Activated CD8-positive, alpha-beta memory T cell treated with anti-CD3 and anti-CD28 coated beads, Interleukin-2, amount 50 U/mL, for 4 hours (primary cell): ENCODE measurements around the gene DNAH17.

Experiments used
- DNase-seq: peaks from one replicate; pipeline ENCODE4 v3.0.0-alpha.2; 2020

Gene DNAH17

DNA sequence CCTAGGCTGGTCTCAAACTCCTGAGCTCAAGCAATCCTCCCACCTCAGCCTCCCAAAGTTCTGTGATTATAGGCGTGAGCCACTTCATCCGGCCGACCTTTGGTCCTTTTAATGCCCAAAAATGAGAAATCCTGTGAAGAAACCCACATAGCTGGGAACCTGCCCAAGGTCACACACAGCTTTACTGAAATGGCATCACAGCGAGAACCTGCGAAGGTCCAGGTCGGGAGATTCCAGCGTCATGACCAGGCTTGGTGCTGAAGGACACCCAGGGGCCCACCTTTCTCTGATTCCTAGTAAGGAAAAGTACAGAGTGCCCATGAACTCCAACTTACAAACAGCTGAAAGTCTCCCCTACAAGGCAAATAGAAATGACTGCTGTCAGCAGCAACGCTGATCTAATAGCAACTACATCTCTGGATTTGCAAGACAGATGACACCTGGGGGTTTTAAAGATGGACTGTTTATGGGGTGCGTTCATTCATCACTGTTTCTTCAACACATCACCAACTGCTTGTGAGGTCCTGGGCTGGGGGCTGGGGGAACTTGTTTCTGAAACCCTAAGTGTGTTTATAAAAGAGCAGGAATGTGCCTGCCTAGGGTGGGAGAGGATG, 24.5 kb upstream of the DNAH17 start:
- DNase-seq = no peak

DNA sequence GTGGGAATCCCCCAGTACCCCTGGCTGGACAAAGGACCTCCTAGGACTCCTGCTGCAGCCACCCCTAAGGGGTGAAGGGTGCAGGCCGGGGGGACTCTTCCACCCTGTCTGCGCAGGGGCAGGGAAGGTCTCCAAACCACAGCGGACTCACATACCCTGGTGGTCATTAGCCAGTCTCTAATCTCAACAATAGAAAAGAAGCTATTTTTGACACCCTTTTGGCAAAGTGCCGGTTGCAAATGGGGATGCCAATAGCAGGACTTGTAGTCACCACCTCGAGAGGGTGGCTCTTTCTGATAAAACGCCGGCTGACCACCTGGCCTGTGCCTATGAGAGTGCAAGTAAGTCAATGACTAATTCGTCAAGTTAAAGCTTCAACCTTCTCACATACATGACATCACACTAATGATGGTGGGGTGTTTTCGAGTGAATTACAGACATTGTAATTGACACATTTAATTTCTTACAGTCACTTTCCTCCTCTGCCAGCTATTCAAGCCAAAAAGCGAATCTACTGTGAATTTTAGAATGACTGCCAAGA, 23.1 kb upstream of the DNAH17 start:
- DNase-seq = no peak

DNA sequence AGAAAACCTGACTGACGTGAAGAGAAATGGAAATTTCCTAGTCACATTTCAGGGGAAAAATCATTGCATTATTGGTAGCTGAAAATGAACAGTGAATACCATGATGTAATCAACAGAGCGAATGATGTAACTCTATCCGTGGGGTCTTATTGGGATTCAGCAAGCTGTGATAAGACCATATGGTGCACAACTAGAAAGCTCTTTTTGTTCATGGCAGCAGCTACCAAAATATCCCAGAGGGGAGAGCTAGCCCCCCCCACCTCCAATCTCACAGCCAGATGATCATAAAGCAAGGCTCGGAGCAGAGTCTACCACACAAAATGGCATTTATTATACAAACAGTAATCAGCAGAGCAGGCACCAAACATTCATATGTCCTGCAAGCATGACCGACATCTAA, 22.2 kb upstream of the DNAH17 start:
- DNase-seq = no peak

DNA sequence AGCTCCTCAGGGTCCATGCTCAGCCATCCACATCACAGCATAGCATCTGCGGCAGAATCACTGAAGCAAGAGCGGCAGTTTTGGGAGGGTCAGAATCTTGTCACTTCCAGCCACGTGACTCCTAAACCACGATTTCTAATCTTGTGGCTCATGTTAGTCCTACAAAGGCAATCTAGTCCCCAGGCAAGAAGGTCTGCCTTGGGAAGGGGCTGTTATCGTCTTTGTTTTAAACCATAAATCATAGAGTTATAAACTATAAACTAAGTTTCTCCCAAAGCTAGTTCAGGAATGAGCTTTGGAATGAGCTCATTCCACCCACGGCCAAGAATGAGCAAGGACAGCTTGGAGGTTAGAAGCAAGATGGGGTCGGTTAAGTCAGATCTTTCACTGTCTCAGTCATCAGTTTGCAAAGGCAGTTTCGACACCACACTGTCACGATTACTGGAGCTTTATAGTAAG, 20.8 kb upstream of the DNAH17 start:
- DNase-seq = no peak

DNA sequence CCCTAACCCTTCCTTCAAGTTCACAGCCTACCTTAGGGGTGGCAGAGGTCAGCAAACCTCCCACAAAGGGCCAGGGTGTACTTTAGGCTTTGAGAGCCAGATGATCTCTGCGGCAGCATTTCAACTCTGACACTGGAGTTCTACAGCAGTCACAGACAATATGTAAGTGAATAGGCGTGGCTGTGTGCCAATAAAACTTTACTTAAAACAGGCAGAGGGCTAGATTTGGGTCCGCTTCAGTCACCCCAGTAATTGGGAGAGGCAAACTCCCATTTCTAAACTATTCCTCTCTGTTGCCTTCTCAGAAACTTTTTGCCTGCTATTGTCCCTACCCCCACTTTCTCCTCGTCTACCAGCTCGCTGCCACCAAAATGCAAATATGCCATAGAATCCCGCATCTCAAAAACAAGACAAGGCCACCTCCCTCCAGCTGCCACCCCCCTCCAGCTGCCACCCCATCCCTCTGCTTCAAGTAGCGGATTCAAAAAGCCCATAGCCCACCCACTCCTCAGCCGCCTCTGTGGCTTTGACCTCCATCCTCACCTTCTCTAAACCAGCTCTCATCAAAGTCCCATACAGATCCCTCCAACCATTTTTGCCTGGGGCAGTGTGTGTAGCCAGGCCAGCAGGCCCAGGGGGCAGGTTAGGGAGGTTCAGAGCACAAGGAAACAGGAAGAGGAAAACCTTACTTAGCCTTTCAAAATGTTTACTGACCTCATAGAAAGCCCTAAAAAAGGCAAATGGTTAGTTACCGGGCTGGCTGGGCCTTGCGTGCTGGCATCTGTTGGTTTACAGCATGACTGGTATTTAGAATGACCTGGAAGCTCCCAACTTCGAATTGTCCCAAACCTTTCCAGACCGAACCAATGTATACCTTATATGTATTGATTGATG, 19.9 kb upstream of the DNAH17 start:
- DNase-seq = no peak

DNA sequence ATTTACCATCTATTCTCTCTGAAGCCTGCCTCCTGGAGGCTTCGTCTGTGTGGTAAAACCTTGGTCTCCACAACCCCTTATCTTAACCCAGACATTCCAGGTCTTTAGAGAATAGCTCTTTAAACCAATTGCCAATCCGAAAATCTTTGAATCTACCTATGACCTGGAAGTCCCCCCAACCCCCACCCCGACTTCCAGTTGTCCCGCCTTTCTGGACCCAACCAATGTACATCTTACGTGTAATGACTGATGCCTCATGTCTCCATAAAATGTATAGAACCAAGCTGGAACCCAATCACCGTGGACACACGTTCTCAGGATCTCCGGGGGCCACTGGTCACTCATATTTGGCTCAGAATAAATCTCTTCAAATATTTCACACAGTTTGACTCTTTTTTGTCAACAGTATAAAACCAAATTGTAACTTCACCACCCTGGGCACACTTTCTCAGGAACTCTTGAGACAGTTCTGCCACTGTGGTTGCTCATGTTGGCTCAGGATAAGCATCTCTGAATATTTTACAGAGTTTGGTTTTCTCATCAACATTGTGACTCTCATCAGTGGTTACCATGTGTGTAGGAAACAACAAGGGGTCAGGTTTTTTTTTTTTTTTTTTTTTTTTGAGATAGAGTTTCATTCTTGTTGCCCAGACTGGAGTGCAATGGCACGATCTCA, 18.1 kb upstream of the DNAH17 start:
- DNase-seq = no peak

DNA sequence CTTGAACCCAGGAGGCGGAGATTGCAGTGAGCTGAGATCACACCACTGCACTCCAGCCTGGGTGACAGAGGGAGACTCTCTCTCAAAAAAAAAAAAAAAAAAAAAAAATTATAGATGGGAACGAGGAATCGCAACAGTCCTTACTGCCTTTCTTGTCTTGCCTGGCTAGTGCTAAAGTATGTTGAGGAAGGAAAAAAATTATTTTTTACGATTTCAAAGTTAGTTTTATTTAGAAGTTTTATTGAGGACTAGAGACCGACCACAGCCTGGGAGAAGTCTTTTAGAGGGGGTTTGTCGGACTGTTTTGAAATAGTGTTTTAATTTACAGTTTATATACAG, 15.8 kb upstream of the DNAH17 start:
- no peak for DNase-seq

DNA sequence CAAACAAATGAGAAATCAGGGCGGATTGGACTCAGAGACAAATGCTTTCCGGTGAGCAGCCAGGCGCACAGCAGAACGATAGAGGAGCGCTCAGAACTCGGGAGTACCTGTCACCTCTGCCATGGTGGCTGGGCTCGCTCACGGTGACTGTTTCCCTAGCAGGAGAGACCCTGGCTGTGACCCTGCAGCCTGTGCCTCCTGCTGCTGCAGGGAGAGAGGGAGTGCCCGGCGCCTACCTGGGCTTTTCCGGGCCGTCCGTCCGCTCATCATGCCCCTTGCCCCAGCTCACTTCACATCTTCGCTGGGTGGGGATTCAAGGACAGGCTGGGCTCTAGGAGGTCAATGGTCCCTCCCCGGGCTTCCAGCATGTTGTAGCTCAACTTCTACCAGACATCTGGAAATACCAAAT, 14.1 kb upstream of the DNAH17 start:
- no peak for DNase-seq

DNA sequence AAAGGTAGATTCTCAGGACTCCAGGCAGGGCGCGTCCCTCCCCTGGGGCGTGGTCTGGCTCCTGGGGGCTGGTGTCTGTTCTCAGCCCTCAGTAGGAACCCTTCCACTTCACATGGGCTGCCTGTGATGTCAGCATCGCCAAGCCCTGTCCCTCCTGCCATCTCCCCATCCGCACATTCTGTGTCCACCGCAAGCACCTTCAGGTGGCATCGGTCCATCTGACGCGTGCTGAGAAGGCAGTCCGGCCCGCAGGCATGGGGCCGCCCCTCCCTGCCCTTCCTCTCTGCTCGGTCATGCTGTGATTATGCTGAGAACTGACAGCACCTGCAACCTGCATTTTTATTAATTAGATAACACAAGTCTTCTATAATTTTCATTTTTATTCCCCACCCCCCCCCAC, 12.7 kb upstream of the DNAH17 start:
- DNase-seq = no peak

DNA sequence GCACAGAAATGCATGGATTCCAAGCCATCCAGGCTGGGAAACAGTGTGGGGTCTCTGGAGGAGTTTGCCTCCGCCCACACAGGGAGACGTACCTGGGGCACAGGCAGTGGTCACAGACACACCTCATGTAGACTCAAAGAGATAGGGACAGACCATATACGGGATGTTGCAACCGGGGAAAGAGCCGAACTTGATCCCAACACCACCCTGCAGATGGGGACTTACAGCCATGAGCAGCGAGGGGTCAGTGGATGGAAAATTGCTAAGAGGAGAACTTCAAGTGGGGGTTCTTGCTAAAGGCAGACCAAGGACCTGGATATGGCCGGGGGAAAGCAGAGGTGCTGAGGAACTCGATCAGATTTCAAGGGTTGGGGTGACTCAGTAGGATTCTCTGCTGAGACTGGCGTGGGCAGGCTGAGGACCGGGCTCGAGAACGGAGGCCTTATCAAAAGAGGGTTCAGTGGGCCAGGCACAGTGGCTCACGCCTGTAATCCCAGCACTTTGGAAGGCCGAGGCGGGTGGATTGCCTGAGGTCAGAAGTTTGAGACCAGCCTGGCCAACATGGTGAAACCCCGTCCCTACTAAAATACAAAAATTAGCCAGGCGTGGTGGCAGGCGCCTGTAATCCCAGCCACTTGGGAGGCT, 12.0 kb upstream of the DNAH17 start:
- no peak for DNase-seq

DNA sequence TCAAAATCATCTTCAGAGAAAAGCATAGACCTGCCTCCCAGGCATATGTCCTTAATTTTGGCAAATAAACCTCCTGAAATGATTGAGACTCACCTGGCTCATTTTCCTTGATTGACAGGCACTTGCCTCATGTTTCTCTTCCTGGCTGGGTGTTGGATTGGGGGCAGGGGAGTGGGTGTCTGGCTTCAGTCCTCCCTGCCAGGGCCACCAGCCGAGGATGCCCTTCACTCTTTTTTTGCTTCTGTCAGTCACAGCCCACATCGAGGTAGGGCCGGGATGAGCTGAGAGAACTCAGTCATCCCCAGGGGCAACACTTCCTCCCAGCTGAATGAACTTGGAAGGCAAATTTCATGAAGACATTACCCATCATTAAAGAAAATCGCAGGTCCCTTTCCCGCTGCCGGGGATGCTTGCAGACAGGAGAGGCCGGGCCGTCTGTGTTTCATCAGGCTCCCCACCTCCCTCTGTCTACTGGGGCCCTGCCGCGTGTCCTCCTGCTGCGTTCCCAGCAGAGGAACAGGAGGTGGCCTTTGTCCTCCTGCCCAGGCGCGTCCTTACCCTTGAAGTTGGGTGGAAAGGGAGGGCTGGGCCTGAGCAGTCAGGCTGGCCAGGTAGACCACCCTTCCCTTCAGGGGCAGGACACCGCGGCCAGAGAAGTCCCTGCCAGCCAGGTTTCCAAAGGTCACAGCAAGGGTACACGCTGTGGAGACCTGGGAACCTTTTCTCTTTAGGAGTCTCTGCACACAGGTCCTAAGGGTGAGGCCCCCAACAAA, 11.2 kb upstream of the DNAH17 start:
- DNase-seq = no peak

DNA sequence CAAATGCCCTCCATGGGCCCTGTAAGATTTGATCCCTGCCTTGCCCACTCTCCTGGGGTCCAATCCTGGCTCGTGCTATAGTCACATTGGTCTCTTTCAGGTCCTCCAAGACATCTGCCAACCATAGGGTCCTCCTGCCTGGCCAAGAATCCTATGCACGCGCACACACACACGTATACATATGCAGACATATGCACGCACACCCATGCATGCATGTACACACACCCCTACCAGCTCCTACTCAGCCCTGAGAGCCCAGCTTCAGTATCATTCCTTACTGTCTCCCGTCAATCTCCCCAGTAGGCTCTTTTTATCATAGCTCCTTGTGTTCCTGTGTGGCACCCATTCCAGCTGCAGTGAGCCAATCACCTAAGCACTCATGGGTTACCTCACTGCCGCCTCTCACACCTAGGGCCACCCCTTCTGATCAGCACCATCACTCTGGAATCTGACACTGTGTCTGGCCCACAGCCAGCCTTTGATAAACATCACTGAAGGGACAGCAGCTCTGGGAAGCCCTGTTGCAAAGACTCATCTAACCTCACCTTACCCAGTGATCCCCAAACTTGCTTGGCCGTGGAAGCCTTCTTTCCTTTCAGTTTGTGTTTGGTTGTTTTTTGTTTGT, 7.9 kb upstream of the DNAH17 start:
- no peak for DNase-seq

DNA sequence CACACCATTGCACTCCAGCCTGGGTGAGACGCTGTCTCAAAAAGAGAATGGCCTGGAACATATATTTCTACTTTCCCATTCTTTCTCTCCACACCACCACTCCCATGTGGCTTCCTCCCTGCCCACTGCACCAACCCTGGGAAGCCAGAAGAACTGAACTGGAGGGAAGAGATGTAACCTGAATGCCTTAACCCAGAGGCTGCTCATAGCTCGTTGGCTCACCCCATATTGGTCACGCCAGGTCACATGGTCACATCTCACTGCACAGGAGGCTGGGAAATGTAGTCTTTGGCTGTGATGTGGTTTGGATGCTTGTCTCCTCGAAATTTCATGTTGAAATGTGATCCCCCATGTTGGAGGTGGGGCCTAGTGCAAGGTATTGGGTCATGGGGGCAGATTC, 5.9 kb upstream of the DNAH17 start:
- DNase-seq = no peak

DNA sequence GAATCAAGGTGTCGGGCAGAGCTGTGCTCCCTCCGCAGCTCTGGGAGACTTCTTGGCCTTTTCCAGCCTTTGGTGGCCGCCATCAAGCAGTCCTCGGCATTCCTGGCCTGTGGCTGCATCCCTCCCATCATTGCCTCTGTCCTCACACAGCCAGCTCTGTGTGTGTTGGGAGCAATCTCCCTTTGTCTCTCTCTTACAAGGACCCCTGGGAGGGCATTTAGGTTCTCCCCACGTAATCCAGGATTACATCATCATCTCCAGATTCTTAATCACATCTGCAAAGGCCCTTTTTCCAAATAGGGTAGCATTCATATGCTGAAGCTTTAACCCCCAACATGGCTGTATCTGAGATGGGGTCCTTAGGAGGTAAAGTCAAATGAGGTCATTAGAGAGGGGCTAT, 4.1 kb upstream of the DNAH17 start:
- DNase-seq = no peak

DNA sequence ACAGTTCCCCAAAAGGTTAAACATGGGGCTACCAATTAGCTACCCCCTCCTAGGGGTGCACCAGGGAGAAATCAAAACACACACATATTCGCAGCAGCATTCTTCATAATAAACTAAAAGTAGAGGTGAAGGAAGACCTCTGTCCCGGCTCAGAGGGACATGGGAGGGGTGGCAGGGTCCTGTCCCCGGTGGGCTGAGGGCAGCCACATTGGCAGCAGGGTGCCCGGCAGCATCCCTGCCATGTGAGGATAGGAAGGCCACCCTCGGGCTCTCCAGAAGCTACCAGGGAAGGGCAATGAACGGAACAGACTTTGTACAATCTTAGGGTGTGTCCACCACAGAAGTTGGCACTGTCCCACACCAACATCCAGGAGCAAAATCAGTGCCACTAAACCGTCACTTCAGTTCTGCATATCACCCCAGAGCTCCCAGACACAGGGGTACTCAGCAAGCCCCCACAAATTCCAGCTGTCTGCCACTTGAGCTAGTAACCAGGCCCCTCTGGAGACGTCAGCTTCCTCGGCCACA, 3.1 kb upstream of the DNAH17 start:
- DNase-seq = no peak

DNA sequence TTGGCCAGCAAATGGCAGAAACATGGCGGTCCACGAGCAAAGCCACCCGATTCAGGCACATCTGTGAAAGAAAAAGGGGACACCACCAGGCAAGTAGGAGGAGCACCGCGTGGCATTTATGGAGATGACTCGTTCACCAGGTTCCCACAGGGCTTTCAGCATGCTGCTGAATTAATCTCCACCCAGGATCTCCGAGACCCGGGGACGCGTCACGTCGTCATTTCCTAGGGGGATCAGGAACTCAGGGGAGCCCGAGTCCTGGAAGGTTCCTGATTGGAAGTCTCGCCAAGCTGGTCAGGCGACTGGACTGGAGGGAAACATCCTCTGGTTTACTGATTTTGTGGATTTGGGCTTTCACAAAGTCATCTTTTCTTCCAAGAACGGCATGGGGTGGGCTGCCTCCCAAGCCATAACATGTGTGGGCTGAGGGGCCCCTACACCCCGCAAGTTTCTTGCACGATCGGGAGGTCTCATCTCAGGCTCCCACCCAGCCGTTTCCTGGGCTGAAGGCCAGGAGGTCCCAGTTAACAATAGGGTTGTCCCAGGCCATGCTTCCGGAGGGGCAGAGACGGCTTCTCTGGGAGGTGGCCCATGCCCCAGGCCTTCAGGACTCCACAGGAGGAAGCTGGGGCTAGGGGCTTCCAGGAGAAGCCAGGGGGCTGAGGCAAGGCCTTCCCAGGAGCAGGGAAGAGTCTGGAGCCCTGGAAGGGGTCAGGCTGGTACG, 645 bp downstream of the DNAH17 start:
- no peak for DNase-seq

DNA sequence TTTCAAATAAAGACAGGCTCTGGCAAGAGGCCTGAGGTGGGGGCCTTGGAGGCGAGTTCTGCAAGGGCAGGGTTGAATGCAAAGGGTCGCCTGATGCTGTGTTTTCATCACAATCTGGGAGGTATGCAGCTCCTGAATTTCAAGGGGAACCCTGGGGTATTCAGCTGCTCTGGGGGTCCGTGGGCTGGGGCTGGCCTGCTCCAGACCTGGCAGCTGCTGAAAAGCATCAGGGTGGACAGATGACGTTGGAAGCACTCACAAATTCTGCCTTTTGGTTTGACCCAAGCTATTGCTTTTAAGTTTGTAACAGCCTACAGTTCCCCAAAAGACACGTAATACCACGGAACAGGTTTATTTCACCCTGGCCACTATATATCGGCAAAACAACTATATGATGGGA, 1.3 kb downstream of the DNAH17 start:
- DNase-seq = no peak

DNA sequence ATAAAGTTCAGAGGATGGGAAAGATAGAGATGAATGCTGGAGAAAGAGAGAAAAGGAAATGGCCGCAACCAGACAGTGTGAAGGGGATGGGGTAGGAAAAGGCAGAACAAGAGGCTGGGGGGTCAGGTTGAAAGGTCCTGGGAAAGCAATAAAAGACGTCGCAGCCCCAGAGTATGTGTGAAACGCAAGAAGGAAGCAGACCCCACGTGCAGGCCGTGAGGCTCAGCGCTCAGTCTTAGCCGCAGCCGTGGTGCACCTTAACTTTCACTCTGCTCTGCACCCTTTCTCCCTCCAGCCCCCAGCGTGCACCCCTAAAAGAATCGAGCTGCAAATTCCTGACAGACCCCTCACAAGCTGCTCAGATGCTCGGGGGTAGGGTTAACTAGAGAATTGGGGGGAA, 1.9 kb downstream of the DNAH17 start:
- no peak for DNase-seq

DNA sequence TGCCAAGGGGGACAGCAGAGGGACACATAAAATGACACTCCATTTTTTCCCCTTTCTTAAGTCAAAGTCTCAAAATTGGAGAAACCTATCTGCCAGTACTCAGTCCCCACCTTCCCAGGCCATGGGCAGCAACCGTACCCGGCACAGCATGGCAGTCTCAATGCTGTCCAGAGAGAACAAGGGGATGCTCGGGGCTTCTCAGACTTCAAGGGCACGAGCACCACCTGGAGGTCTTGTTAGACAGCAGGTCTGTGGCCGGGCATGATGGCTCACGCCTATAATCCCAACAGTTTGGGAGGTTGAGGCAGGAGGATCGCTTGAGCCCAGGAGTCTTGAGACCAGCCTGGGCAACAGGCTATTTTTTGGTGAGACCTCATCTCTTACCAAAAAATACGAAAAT, 3.2 kb downstream of the DNAH17 start:
- DNase-seq = no peak

DNA sequence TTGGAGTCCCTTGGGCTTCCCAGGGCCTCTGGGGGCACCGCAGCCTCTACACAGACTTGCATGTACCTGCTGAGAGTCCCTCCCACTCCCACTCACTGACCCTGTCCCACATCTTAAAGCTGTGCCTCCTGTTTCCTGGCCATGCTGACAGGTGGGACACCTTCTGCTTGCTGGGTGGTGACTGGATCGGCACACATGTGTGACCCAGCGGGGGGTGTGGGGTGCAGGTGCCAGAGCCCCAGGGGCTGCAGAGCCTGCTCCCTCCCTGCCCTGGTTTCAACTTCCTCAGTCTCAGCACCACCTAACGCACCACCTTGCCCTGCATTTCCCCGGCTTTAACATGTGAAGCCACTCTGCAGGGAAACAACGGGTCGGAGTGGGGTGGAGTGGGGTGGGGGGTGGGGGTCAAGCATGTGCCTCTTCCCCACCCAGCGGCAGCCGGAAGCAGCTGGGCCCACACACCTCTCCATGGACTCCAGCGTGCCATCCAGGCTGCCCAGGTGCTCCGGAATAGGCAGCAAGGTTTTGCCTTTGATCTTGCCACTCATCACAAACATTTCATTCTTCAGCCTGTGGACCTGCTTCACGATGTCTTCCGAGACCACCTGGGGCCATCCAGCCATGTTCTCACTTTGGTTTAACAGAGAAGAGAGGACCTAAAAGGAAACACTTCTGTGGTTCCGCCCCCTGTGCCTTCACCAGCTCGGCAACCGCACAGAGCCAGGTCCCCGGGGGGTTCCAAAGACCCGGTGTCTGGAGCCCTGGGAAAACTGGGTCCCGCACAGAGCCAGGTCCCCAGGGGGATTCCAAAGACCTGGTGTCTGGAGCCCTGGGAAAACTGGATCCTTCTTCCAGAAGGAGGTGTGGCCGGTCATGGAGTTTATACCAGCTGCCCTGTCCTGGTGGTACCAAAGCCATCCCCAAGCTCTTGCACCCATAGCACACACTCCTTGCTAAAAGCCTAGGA, 4.7 kb downstream of the DNAH17 start:
- DNase-seq = no peak
